GM23248 (cell line): ENCODE results near the gene TGFB1.

Experiments
- EZH2 ChIP-seq: fragments of 200-600 bp; sonication (generic); IDR thresholded peaks from 2 replicates; pipeline ENCODE4 v1.6.1; 2018; ENCODE audit warnings: antibody characterized with exemption, mild to moderate bottlenecking; ENCODE audit not compliant: insufficient read depth, poor library complexity, severe bottlenecking
- EZH2phosphoT487 ChIP-seq: fragments of 200-600 bp; sonication (generic); IDR thresholded peaks from 2 replicates; pipeline ENCODE4 v1.6.1; 2018; ENCODE audit warnings: antibody characterized with exemption, moderate library complexity, mild to moderate bottlenecking, low read depth; ENCODE audit not compliant: insufficient read depth

GRCh38 chr19:41402010-41402409, 48.3 kb upstream of the TGFB1 start:
- TF ChIP-seq EZH2 (no peak), EZH2phosphoT487 (no peak)
